ES-I3 (cell line): ENCODE measurements around the gene GULP1.

ENCODE experiments used
- H3K36me3 ChIP-seq: 2 replicates; pipeline ENCODE4 v1.6.1; 2013; ENCODE audit warnings: mild to moderate bottlenecking, low read length, control low read depth, moderate library complexity; ENCODE audit not compliant: insufficient read depth
- H3K4me1 ChIP-seq: 2 replicates; pipeline ENCODE4 v1.6.1; 2013; ENCODE audit warnings: mild to moderate bottlenecking, control low read depth, low read length; ENCODE audit not compliant: insufficient read depth
- H3K9ac ChIP-seq: 2 replicates; pipeline ENCODE4 v1.6.1; 2013; ENCODE audit warnings: low read depth, mild to moderate bottlenecking, low read length, moderate library complexity
- H3K9me3 ChIP-seq: 2 replicates; pipeline ENCODE4 v1.6.1; 2013; ENCODE audit warnings: mild to moderate bottlenecking, low read length, moderate library complexity; ENCODE audit not compliant: control insufficient read depth, insufficient read depth

The GULP1 gene

GRCh38 chr2:188631037-188631809 is 339.5 kb downstream of the GULP1 start:
- no peaks in the 10 kb centered on the region for H3K4me1 ChIP-seq
- no peak overlapping the region for H3K9ac ChIP-seq
- H3K36me3 ChIP-seq, result 0 out of 2 replicates have a peak, but pooled peaks cover 3% of the 10 kb centered on the region
- no peaks in the 10 kb centered on the region for H3K9me3 ChIP-seq

GRCh38 chr2:188634656-188635055 is 343.0 kb downstream of the GULP1 start:
- no peak overlapping the region for H3K9ac ChIP-seq
- H3K36me3 ChIP-seq, result 0 out of 2 replicates have a peak, but pooled peaks cover 3% of the 10 kb centered on the region
- no peaks in the 10 kb centered on the region for H3K4me1 ChIP-seq
- H3K9me3 ChIP-seq, result no peaks in the 10 kb centered on the region
